GM12878 (cell line): ENCODE measurements around the gene PPP1R36. TPM values are rescaled to one million over a fixed set of nuclear protein-coding genes. Genes with fewer than 3 reads are reported as not detected.

ENCODE experiments used
- BHLHE40 ChIP-seq, 2 experiments: fragments of 450-650 bp in 1 of 2; IDR thresholded peaks; 2 replicates each; pipeline ENCODE4 v1.6.1; 2011 to 2017; ENCODE audit warnings: low read depth in 2 of 2, borderline replicate concordance in 1 of 2, improper control_type of control experiment in 1 of 2, low read length in 1 of 2, mild to moderate bottlenecking in 1 of 2
- CEBPZ ChIP-seq: fragments of 150-350 bp; IDR thresholded peaks from 2 replicates; pipeline ENCODE4 v1.6.1; 2016; ENCODE audit warnings: low read depth, low read length
- ETV6 ChIP-seq, 2 experiments: fragments of 450-650 bp in 1 of 2; IDR thresholded peaks in 1 of 2; conservative IDR thresholded peaks in 1 of 2; 2 replicates each; pipeline ENCODE4 v1.6.1; 2014; ENCODE audit warnings: antibody characterized with exemption in 1 of 2, borderline replicate concordance in 1 of 2, low read depth in 1 of 2, mild to moderate bottlenecking in 1 of 2, moderate library complexity in 1 of 2
- HCFC1 ChIP-seq: fragments of 150-350 bp; IDR thresholded peaks from 2 replicates; pipeline ENCODE4 v1.6.1; 2014; ENCODE audit warnings: low read length
- MTA3 ChIP-seq: IDR thresholded peaks from 2 replicates; pipeline ENCODE4 v1.6.1; 2012; ENCODE audit warnings: low read length, inconsistent platforms, borderline replicate concordance
- NR2F1 ChIP-seq: fragments of 450-650 bp; conservative IDR thresholded peaks from 2 replicates; pipeline ENCODE4 v1.6.1; 2017; ENCODE audit warnings: mild to moderate bottlenecking
- RAD51 ChIP-seq: fragments of 450-650 bp; IDR thresholded peaks from 2 replicates; pipeline ENCODE4 v1.6.1; 2016; ENCODE audit warnings: moderate library complexity, mild to moderate bottlenecking, inconsistent platforms
- RCOR1 ChIP-seq: conservative IDR thresholded peaks from 2 replicates; pipeline ENCODE4 v1.6.1; 2012; ENCODE audit warnings: low read depth, low read length, improper control_type of control experiment
- REST ChIP-seq: IDR thresholded peaks from 2 replicates; pipeline ENCODE4 v1.6.1; 2012; ENCODE audit warnings: mild to moderate bottlenecking, low read depth, low read length
- TCF12 ChIP-seq: IDR thresholded peaks from 2 replicates; pipeline ENCODE4 v1.6.1; 2011; ENCODE audit warnings: low read depth, mild to moderate bottlenecking, low read length
- ZBTB33 ChIP-seq: fragments of 450-650 bp; IDR thresholded peaks from 2 replicates; pipeline ENCODE4 v1.6.1; 2017; ENCODE audit warnings: mild to moderate bottlenecking
- ZBTB40 ChIP-seq: fragments of 450-650 bp; IDR thresholded peaks from 2 replicates; pipeline ENCODE4 v1.6.1; 2016; ENCODE audit warnings: mild to moderate bottlenecking, moderate library complexity, borderline replicate concordance
- ZNF622 ChIP-seq: fragments of 450-650 bp; IDR thresholded peaks from 2 replicates; pipeline ENCODE4 v1.6.1; 2017; ENCODE audit warnings: mild to moderate bottlenecking, inconsistent platforms
- polyA plus RNA-seq, 11 experiments: library from polyadenylated mRNA; depleted of rRNA in 4 of 11; unstranded in 6 of 11; stranded (reverse) in 5 of 11; fragments of >200 nt; fragmentation: Nextera tagmentation in 4 of 11; fragmentation: Illumina TruSeq in 1 of 11; extraction: Ambion mirVana in 4 of 11; extraction: Trizol in 1 of 11; gene quantifications; 1 replicate in 1 of 11; 2 replicates in 10 of 11; pipeline versions ENCODE4 v1.2.1 to v1.2.3, GENCODE V29; 2011 to 2016; ENCODE audit warnings: inconsistent platforms in 2 of 11, missing spikeins in 2 of 11, low read depth in 1 of 11
- total RNA-seq, 4 experiments: library from RNA; depleted of rRNA in 3 of 4; stranded (reverse); fragments of >200 nt in 3 of 4; fragmentation: Illumina TruSeq in 1 of 4; extraction: Trizol in 1 of 4; gene quantifications; 2 replicates each; pipeline versions ENCODE4 v1.2.1 to v1.2.3, GENCODE V29; 2013 to 2021

The PPP1R36 gene
- total and polyA plus RNA-seq, 10 of the 15 experiments (the other 5 are each of a cell fraction or from before 2014, with no cell fraction given) = 0.12 to 0.13 TPM; not detected in 8

- TF ChIP-seq ETV6 (conservative IDR thresholded peaks at IDR 0.05 in 1 of 2, IDR thresholded peaks at IDR 0.05 in 1 of 2; ENCODE audit: borderline replicate concordance in 1 of 2, low read depth in 1 of 2) (0 out of 4 replicates have a peak, but pooled peaks of 1 of the 2 experiments have one; percentile 2), MTA3 (no peak), CEBPZ (no peak), REST (no peak), HCFC1 (peak; percentile 6; the same call in 1 of the 2 replicates), RAD51 (peak; percentile 67), RCOR1 (peak; percentile 84; the same call in 1 of the 2 replicates), TCF12 (peak; percentile 69), ZNF622 (no peak), ZBTB33 (no peak), ZBTB40 (no peak), NR2F1 (peak; percentile 18; the same call in 1 of the 2 replicates), BHLHE40 (IDR thresholded peaks at IDR 0.05; ENCODE audit: borderline replicate concordance in 1 of 2, low read depth in 2 of 2, low read length in 1 of 2) (peak; percentile 73 to 96)
These were observed 46.1 kb upstream of the PPP1R36 start, which contains the start of gene ZBTB25 (continued) for GRCh38 chr14:64503434-64504309.
